ENCODE measurements around the gene GPR153.

DNA sequence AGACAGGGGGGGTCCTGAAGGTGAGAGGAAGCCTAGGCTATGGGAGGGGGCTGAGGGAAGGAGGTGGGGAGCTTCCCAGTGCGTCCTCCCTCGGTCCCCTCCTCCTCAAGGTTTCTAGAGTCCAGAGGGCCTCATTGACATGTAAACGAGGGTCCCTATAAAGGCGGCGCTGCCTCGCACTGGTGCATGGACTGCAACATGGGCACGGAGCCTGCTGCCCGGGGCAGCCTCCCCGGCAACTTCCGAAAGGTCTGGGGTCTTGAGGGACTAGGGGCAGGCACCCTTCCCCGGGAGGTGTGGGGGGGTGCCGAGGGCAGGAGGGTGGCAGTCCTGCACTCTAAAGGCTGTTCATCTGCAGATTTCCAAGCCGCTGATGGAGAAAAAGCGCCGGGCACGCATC, 16.9 kb downstream of the GPR153 start, which contains the start of gene HES3:
- TF ChIP-seq TP53 (CRISPR knock-in tag; conservative IDR thresholded peaks at IDR 0.05) (no peak), NR2F2 (IDR thresholded peaks at IDR 0.05; ENCODE audit: borderline replicate concordance, low read depth) (no peak), TCF7L2 (IDR thresholded peaks at IDR 0.05; ENCODE audit: low read depth, low read length) (no peak), ZBTB7A (CRISPR knock-in tag; IDR thresholded peaks at IDR 0.05) (no peak), LBX2 (CRISPR knock-in tag; IDR thresholded peaks at IDR 0.05; ENCODE audit: borderline replicate concordance) (no peak), SMAD3 (CRISPR knock-in tag; IDR thresholded peaks at IDR 0.05) (no peak), ZNF879 (CRISPR knock-in tag; IDR thresholded peaks at IDR 0.05) (no peak), ZNF615 (CRISPR knock-in tag; IDR thresholded peaks at IDR 0.05; ENCODE audit: borderline replicate concordance) (no peak)

Data from HepG2 (cell line).